ENCODE results near the gene ADPGK.
"Not testable (repeated sequence)": the region's sequence is repeated elsewhere in the genome, so short reads cannot be mapped to it uniquely, and the experiment has no call there.

Gene ADPGK

DNA sequence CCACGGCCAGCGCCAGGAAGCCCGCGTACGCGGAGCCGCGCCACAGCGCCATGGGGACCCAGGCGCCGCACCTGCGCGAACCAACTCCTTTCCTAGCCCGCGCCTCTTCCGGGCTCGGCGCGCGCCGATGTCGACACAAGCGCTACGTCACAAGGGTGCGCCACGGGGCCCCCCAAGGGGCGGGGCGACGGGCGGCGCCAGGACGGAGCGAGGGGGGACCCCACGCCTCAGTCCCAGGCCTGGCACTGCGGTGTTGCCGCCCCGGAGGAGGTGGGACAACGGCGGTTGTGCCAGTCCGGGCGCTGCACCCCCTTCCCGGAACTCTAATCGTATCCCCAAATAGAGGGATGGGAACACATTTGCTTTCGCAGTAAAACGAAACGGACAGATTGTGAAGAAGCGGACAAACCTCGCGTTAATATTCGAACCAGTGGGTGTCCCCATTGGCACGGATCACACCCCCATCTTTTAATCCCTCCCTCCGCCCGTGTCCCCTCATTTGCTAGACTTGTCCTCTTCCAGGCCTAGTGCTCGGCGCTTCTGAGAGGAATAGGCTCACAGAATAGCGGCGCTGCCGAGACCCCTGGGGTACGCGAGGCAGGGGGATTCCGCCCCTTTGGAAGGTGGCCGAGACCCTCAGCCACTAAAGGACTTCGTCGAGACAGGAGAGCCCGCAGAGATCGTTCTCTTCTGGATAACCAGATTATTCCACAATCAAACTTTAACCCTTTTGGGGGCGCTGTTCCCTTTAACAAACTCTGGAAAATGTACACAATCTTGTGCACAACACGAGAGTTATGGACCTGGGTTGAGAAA is at the start of gene ADPGK:
ADPGK (minus strand) TSS at position 119 of the 816 bp plus-strand sequence; CDS start at position 52, 67 bp downstream.
- DNase-seq (ENCODE audit: low spot score): peak; percentile 94

DNA sequence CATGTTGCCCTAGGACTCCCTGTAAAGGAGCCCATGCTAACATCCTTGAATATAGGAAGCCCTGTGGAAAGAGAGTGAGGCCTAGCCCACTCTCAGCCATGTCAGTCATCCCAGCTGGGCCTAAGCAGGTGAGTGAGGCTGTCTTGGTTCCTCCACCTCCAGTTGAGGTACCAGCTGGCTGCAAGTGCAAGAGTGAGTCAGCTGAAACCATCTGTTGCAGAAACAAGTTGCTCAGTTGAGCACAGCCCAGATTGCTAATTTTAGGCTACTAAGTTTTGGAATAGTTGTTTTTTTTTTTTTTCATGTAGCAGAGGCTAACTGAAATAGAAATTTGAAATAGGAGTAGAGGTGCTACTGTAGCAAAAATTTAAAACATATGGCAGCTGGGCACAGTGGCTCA is 43.7 kb upstream of the ADPGK start:
- DNase-seq (ENCODE audit: low spot score): no peak

DNA sequence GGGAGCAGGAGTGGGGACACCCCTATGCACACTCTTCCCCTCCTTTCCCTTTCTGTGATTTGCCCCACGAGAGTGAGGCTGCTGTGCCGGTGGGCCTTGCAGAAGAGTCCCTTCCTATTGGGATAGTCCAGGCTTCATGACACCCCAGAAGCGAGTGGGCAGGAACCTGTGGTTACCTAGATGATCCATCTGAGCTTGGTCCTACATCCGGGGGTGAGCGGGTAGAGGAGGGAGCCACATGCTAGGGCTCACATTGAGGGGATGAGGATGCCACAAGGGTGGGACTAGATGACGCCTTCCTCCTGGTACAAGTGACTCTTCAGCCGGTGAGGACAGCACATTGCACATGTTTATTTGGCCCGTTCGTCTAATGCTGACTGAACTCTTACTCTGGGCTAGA is 43.1 kb upstream of the ADPGK start:
- DNase-seq (ENCODE audit: low spot score): no peak

DNA sequence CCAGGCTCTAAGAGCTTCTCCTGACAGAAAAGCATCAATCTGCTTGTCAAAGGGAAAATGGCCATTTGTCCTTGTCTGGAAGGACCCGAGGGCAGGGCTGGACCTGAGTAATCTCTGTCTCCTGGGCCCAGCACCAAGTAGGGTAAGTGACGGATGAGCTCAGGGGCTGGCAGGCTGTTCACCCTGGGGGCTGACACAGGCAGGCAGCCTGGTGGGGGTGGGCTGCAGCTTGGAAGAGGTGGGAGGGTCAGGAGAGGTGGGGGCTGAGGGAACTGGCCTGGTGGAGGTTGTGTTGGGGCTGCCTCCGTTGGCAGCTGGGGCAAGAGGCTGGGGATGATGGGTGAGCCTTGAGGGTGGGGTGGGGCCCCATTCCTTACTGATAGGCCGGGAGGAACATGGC is 42.3 kb upstream of the ADPGK start:
- no peak for DNase-seq (ENCODE audit: low spot score)

DNA sequence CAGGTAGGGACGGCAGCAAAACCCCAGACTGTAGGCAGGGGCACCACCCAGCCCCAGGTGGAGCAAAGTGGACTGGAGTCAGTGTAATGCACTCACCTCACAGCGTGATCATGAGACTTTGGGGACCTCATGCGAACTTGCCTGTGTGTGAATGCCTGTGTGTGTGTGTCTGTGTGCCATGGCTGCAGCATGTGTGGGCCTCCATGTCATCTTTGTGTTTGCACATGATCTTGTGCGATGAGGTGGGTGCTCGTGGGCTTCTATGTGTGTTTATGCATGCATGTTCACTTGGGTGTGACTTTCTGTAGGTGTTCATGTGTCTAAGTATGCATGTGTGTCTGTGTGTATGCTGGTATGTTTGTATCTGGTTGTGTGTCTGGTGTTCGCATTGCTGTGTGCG is 41.2 kb upstream of the ADPGK start:
- DNase-seq (ENCODE audit: low spot score): no peak

DNA sequence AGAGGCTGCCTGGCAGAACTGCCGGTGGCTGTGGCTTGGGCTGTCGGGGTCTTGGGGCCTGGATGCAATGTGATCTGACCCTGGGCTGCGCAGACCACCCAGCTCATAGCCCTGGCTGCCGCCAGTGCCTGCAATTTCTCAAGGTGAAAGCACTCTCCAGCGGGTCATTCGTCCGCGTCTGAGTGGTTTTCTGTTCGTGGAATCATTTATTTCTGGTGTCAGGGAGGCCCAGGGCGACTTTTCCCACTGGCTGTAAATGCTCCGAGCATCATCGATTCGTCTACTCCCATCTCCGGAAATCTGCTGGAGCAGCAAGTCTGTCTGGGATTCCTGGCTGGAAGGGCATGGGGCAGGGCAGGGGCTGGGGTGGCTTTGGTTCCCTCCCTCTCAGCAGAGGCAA is 40.6 kb upstream of the ADPGK start:
- DNase-seq (ENCODE audit: low spot score): no peak

DNA sequence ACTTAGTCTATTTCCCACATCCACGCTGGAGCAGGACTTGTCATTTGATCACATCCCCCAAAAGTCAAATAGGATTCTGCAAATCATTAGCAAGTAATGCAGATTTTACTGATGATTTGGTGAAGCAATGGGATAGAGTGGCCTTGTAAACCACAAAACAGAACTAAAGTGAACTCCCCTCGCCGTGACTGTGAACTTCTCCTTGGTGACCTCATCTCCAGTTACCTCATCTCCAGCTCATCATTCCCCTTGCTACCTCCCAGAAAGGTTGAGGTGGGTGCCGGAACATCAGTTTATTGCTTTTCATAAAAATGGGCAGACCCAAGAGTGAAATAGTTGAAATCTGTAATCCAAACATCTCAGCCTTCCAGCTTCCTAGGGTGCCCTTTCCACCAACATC is 36.7 kb upstream of the ADPGK start:
- DNase-seq (ENCODE audit: low spot score): no peak

DNA sequence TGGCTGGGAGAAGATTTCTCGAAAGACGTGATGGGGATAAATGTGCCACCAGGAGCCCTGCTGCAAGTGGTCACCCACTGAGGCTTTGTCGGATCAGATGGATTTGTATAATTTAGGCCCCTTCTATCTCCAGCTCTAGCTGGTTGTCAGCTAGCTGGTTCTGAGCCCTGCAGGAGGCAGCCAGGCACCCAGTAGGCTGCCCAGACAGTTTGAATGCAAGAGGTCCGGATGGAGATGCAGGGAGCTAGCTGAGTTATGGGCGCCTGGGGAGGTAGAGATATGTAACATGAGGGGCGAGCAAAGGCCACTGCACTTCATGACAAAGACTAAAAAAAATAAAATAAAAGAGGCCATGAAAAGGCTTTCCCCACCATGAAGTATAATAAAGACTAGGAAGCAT is 35.1 kb upstream of the ADPGK start:
- no peak for DNase-seq (ENCODE audit: low spot score)

DNA sequence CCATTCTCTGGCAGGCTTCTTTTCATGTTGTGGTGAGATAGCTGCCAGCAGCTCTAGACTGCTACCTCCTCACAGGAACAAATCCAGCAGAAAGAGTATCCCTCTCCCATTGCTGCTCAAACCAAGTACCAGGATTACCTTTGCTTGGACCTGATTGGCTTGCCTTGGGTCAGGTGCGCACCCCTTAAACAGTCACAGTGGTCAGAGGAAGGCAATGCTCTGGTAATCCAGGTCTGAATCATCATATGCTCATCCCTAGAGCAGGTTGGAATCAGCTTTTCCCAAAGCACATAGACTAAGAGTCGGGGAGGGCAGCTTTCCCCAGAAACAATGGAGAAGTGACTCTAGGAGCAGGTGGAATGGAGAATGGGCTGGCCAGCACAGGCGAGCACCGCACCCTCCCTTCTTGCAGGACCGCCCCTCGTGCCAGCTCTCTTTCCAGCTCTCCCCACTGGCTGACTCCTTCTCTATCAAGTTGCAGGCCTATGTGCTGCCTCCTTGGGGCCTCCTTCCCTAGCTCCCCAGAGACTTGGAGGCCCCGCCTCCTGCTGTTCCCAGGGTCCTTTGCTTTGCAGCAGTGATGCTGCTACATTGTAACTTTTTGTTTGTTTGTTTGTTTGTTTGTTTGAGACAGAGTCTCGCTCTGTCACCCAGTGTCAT is 29.9 kb upstream of the ADPGK start:
- no peak for DNase-seq (ENCODE audit: low spot score)

DNA sequence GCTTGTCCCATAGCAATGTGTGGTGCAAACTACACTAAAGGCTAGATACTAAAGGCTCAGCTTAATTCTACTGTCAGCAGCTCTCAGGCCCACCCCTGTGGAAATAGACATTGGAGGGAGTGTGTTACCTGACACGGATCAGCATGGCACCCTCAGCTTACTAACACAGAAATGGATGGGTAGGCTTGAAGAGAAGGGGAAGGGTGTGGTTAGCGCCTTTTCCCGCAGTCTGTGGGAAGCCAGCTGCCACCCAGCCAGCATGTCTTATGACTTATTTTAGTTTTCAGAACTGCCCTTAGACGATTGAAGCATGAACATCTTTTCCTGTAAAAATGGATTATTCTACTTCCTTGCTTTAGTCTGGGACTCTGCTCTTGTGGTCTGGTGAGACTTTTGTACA is 25.8 kb upstream of the ADPGK start:
- DNase-seq (ENCODE audit: low spot score): peak; percentile 28

DNA sequence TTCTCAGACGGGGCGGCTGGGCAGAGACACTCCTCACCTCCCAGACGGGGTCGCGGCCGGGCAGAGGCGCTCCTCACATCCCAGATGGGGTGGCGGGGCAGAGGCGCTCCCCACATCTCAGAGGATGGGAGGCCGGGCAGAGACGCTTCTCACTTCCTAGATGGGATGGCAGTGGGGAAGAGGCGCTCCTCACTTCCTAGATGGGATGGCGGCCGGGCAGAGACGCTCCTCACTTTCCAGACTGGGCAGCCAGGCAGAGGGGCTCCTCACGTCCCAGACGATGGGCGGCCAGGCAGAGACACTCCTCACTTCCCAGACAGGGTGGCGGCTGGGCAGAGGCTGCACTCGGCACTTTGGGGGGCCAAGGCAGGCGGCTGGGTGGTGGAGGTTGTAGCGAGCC is 23.8 kb upstream of the ADPGK start:
- not testable (repeated sequence) for DNase-seq (ENCODE audit: low spot score)

DNA sequence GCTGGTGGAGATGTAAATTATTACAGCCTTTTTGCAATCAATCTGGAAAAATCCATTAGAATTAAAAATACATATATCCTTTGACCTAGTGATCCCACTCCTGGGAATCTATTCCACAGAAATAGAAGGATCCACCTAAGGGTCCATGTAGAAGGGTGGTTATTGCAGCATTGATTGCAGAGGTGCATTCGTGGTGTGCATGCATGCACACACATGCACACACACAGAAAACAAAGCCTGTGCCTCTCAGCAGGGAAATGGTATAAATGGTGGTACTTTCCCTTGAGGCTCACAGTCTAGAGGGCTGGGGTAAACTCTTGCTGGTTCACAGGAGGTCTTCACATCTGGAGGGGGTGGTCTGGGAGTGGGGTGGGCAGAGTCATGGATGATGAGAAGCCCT is 19.4 kb upstream of the ADPGK start:
- DNase-seq (ENCODE audit: low spot score): no peak

DNA sequence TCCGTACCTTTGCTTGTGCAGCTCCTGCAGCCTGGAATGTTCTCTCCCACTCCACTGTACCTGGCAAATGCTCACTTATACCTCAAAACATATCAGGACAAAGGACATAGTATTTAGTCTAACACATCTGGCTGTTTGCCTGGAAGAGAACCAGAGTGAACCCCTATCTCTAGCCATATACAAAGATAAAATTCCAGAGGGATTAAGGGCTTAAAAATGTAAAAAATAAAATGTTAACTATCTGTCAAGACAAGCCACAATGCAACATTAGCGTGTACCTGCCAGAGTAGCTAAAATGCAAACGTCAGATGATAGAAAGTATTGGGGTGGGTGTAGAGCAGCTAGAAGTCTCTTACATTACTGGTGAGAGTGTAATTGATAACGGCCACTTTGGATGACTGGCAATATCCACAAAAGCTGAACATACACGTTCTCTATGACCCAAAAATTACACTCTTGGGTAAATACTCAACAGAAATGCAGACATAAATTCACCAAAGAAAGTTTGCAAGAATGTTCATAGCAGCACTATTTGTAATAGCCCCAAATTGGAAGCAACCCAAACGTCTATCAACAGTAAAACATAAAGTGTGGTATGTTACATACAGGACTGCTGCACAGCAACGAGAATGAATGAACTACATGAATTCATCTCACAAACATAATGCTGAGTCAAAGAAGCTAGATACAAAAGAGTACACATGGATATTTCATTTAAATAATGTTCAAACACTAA is 18.2 kb upstream of the ADPGK start:
- no peak for DNase-seq (ENCODE audit: low spot score)

DNA sequence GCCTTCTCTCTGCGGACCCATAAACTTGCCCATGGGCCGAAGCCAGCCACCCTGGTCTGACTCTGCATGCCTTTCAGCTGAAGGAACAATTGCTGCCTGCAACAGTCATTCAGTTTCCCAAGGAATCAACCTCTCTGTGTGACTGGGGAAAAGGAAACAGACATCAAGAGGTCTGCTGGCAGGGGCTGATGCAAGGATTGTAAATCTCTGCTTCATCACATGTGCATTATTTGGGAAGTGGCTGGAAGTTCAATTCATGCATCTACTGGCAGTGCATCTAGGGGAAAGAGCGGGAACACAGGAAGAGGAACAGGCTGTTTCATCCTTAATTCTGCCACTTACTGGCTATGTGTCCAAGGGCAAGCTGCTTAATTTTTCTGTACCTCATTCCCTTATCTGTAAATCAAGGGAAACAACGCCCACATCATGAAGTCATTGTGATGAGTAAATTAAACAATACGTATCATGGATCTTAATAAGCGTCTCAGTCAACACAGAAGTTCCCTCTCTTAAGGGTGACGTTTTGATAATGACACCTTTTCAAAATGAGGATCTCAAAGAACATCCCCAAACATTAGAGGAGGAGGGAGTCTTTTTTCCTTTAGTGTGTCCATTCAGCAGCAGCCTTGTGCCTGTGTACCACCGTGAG is 17.4 kb upstream of the ADPGK start:
- no peak for DNase-seq (ENCODE audit: low spot score)

DNA sequence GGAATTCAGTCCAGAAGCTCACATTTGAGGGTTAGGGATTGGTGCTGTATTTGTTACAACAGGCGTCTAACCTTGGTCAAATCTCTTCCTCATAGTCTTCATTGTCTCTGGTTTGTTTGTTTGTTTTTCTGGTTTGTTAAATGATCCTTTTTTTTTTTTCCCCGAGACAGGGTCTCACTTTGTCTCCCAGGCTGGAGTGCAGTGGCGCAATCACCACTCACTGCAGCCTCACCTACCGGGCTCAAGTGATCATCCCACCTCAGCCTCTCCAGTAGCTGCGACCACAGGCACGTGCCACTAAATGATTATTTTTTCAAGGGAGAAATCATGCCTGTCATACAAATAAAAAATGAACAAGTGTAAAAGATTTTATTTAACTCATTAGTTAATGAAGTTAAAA is 14.3 kb upstream of the ADPGK start:
- DNase-seq (ENCODE audit: low spot score): no peak

DNA sequence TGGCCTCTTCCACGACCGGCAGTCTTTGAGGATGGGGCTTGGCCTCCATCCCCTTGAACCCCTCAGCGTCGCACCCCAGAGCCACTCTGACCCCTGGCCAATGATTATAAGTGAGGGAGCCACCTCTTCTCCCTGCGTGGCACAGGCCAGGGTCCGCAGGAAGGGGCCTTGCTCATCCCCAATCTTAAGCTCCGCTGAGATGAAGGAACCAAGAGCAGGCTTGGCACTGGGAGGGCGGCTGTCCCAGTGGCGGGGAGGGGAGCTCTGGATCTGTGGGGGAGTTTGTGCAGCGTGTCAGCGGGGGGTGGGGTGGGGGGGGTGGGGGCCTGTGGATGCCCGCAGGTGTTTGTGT is 13.8 kb upstream of the ADPGK start:
- DNase-seq (ENCODE audit: low spot score): no peak

DNA sequence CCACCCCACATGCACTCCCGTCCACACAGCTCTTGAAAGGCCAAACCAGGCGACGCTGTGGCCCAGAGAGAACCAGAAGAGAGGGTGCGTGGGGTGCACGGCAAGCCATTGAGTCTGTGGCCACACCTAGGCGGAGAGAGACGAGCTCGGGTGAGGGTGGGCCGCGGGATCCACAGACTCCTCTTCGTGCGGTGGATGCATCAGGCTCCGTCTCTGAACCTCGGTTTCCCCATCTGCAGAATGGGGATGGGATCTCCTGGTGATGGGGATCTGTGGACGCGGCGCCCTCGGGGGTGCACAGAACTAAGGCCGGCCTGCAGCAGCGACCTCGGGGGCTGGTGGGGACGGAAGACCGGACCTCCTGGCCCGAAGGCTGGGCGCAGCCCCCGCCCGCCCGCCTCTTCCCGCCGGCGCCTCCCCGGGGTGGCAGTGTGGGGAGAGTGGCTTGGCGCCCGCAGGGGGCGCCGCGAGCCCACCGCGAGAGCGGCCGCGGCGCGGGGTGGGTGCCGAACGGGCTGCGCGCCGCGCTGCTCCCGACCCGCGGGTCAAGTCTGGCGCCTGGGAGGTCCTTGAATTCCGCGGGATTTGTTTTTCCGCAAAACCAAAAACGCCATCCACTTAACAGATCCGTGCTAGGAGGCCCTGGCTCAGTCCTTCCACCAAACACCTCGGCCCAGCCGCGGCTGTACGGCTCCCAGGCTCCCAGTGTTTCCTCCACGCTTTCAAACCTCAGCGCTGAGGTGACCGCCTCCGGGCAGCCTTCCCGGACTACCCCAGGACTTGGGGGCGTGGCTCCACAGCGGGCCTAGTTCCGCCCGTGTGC is 13.2 kb upstream of the ADPGK start:
- peak; percentile 44 for DNase-seq (ENCODE audit: low spot score)

DNA sequence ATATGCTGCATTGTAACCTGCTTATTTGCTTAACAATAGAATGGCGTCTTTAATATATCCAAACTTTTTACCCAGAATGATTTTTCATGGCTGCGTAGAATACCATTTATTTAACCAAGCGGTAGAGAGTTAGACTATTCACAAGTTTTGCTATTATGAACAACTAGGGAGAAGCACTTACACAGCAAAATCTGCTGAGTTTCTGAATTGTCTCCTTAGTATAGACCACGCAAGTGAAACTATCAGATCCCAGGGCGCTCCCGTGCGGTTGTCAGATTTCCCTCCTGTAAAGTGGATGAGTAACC is 12.6 kb upstream of the ADPGK start:
- no peak for DNase-seq (ENCODE audit: low spot score)

DNA sequence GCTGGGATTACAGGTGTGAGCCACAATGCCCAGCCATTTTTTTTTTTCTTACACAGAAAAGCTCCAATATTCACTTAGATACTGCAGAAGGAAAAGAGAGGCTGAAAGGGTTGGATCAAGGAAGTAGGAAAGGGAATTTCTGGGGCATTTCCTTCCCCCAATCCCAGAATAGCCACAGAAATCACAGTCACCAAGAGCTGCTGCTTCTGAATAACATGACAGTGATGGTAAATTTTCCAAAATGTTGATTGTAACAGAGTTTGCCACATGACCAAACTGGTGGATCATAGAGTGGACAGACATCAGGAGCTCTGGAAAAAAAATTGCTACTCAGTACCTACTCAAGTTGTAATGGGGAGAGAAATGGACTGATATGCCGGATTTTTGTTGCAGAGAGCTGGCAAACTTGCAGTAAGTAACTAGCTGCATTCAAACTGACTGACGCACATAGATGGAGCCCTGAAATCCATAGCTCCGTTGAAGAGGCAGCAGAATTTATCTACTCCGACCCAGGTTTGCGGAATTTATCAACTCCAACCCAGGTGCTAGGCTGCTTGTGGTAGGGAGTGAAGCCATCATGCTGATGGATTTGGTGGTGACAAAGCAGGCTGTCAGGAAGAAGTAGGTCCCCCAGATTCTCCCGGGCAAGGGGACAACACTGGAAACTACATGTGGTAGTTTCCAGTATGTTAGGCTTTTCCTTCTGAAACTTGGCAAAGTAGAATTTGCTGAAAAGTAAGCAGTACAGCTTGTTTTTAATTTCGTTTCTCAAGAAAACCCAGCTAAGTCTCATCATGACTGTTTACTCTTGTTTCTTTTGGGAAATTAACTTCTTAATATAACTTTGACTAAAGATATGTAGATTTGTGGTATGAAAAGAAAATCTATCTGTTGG is 10.5 kb upstream of the ADPGK start:
- no peak for DNase-seq (ENCODE audit: low spot score)

DNA sequence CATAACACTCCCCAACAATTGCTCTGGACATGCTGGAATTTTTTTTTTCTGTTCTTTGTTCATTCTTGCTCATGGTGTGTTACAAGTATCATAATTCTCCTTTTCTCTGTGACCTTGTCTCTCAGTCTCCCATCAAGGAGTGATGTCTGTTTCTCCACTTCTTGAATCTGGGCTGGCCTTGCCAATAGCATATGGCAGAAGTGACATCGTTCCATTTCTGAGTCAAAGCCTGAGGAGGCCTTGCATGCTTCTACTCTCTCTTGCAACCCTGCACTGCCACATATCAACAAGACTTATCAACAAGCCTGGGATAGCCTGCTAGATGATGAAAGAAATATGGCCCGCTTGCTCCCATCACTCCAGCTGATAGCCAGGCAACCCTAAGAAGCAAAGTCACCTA is 8.9 kb upstream of the ADPGK start:
- DNase-seq (ENCODE audit: low spot score): no peak

DNA sequence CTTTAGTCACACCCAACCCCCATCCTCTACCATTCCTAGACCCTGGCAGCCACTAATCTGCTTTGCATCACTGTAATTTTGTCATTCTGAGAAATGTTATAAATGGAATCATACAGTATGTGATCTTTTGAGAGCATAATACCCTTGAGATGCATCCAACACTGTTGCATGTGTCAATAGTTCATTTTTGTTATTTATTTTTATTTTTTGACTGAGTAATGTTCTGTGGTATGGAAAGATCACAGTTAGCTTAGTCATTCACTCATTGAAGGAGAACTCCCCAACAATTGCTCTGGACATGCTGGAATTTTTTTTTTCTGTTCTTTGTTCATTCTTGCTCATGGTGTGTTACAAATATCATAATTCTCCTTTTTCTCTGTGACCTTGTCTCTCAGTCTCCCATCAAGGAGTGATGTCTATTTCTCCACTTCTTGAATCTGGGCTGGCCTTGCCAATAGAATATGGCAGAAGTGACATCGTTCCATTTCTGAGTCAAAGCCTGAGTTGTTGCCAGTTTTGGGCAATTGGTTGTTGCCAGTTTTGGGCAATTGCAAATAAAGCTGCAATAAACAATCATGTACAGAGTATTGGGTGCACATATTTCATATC is 6.8 kb upstream of the ADPGK start:
- DNase-seq (ENCODE audit: low spot score): no peak
